Effector CD4-positive, alpha-beta T cell (primary cell): ENCODE results near the gene ISCA2.

Experiments
- DNase-seq: peaks from one replicate; pipeline ENCODE4 v3.0.0-alpha.2; 2020

The ISCA2 gene

DNA sequence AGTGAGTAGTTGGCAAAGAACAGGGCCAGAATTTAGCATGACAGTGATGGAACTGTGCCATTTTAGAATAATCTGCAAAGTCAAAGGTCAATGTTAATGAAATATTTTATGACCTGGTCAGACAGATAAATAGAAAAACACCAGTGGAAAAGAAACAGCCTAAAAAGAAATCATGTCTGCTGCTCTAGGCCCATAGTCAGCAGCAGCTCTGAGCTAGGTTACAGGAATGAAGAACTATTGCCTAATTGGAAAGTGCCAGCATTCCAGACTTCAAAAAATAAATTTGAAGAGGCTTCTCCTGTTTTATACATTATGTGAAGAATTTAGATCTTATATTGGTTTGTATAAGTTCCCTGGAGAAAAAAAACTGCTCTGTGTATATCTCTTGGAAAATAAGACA, 10.2 kb upstream of the ISCA2 start:
- DNase-seq: no peak

GRCh38 chr14:74486164-74486563, 7.4 kb upstream of the ISCA2 start:
- DNase-seq: no peak

DNA sequence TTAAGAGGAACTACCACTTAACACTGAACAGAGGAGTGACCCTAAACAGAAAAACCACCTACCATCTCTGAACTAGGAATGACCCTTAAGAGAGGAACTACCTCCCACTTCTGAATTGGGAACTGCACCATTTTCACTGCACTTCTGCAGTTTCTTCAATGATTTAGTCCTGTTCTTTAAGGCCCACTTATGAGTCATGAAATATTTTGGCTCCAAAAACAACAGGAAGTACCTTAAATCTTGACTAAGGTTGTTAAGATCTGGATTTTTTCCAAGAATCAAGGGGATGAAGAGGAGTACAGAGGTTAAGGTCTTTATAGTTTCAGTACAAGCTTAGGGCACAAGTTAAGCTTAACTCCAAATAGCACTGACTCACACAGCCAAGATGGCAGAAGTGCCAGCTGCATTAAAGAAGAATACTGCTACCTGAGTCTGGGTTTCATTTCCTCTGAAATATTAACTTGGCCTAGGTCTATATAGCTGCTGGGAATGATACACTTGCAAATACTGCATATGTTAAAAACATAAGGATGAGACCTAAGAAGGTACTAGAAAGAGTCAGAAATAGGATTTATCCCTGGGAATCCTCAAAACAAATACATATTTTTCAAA, 4.7 kb upstream of the ISCA2 start:
- no peak for DNase-seq

- DNase-seq: no peak
These were observed 3.1 kb upstream of the ISCA2 start for GRCh38 chr14:74490486-74490885.

- DNase-seq: no peak
These were observed 1.4 kb upstream of the ISCA2 start for GRCh38 chr14:74491956-74492775.

GRCh38 chr14:74492776-74493342, 706 bp upstream of the ISCA2 start, which contains the start of gene NPC2:
Gene NPC2, minus strand, starts transcription at chr14:74493305. Its CDS starts 31 bp downstream, at chr14:74493274.
- no peak for DNase-seq

DNA sequence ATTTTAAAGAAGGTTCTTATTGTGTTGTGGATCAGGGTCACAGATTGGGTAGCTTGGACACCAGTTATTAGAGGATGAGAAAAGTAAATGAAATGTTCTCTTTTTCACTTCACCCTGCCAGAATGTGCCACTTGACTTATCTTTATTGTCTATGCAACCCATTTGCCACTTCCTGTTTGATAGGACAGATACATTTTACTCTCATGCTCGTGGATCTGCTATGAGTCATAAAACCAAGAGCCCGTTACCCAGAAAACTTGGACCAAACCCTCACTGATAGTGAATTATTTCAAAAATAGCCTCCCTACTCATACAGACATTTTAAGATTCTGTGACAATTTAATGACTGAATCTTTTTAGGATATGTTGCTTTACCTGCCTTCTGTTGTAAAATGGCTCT, 1.8 kb downstream of the ISCA2 start:
- DNase-seq: no peak

GRCh38 chr14:74500417-74501134, 7.0 kb downstream of the ISCA2 start:
- no peak for DNase-seq

DNA sequence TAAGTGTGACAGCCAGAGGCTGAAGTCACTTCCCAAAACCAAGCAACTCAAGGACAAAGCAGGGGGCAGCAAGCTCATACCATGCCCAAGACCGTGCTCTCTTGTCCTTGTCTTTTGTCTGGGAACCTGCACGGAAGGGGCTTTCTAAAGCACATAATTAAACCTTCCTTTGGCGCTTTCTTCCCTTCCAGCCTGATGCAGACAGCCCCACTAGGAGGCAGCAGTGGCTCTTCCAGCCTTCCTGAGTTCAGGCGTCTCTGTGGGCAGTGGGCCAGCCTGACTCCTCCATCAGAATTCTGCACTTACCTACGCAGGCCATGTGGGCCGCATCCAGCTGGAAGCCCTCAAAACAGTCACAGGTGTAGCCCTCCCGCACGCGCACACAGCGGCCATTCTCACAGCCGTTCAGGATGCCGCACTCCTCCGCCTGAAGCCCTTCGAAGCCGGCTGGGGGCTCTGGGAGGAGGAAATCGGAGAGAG, 7.6 kb downstream of the ISCA2 start:
- no peak for DNase-seq

GRCh38 chr14:74501691-74502090, 8.1 kb downstream of the ISCA2 start:
- no peak for DNase-seq

GRCh38 chr14:74502236-74503019, 8.9 kb downstream of the ISCA2 start:
- no peak for DNase-seq

- DNase-seq: no peak
These were observed 9.8 kb downstream of the ISCA2 start for GRCh38 chr14:74503291-74503937.

DNA sequence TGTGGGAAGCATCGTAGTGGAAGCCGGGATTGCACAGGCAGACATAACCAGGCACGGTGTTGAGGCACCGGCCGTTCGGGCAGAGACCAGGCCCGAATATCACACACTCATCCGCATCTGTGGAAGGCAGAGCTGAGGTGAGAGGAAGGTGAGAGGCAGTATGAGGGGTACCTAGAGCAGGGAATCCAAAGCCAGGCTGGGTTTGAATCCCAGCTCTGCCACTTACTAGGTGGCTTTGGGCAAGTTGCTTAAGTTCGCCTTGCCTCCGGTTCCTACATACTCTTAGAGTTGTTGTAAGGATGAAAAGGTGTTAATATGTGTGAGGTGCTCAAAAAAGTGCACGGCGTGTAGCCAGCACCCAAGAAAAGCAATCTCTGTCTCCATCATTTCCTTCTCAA, 10.4 kb downstream of the ISCA2 start:
- DNase-seq: no peak

DNA sequence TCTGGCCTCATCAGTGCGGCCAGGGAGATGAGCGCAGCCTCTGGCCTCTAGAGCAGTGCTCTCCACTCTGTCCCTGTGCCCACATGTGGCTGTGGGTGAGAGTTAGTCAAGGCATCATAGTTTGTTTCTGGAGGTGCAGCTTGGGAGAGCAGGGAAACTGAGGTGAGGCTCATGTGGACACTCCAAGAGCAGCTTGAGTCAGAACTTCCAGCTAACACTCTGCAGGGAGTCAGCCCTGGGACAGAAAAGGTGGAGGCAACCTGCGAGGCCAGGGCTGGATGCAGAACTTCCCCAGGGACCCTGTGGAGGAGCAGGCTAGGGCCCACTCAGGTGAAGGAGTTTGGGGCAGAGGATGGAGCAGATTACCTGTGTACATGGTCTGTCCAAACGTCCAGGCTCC, 10.8 kb downstream of the ISCA2 start:
- no peak for DNase-seq

GRCh38 chr14:74504874-74505720, 11.5 kb downstream of the ISCA2 start:
- no peak for DNase-seq

GRCh38 chr14:74505831-74506230, 12.3 kb downstream of the ISCA2 start:
- no peak for DNase-seq

- DNase-seq: no peak
These were observed 12.9 kb downstream of the ISCA2 start for GRCh38 chr14:74506411-74506851.

GRCh38 chr14:74507085-74507484, 13.5 kb downstream of the ISCA2 start:
- DNase-seq: no peak

GRCh38 chr14:74507840-74508239, 14.3 kb downstream of the ISCA2 start:
- DNase-seq: no peak

GRCh38 chr14:74508292-74508731, 14.7 kb downstream of the ISCA2 start:
- DNase-seq: no peak
